Keratinocyte (primary cell): ENCODE results near the gene COL11A2.

Experiments
- CTCF ChIP-seq, 3 experiments: IDR thresholded peaks in 1 of 3; conservative IDR thresholded peaks in 1 of 3; optimal IDR thresholded peaks in 1 of 3; 2 replicates in 2 of 3; 3 replicates in 1 of 3; pipeline versions ENCODE3 to v1.5.1; 2011; ENCODE audit warnings: low read length in 3 of 3, mild to moderate bottlenecking in 3 of 3, moderate library complexity in 2 of 3, control low read depth in 1 of 3, inconsistent platforms in 1 of 3; ENCODE audit not compliant: insufficient read depth in 2 of 3; ENCODE audit errors: extremely low read depth in 1 of 3
- EZH2 ChIP-seq: IDR thresholded peaks from one replicate; pipeline ENCODE4 v1.6.1; 2012; ENCODE audit warnings: inconsistent platforms, mild to moderate bottlenecking, low read length, moderate library complexity

- TF ChIP-seq CTCF (optimal IDR thresholded peaks at IDR 0.05 in 1 of 3, IDR thresholded peaks at IDR 0.05 in 1 of 3, conservative IDR thresholded peaks at IDR 0.05 in 1 of 3; ENCODE audit: extremely low read depth in 1 of 3, insufficient read depth in 2 of 3, low read length in 3 of 3) (no peak), EZH2 (peak; percentile 72)
These were observed 723 bp downstream of the COL11A2 start for GRCh38 chr6:33191383-33192104.
